Measurements from ENCODE around the gene POU2F2.

- TF ChIP-seq POLR2A (IDR thresholded peaks at IDR 0.05) (no peak), EP300 (IDR thresholded peaks at IDR 0.05) (no peak)
Measured at GRCh38 chr19:42051166-42052115, 80.8 kb downstream of the POU2F2 start.
